Endothelial cell (in vitro differentiated cells): Measurements from ENCODE around the gene NEDD4L. TPM values are rescaled to one million over a fixed set of nuclear protein-coding genes. Genes with fewer than 3 reads are reported as not detected.
"Not testable (repeated sequence)": the region's sequence is repeated elsewhere in the genome, so short reads cannot be mapped to it uniquely, and the experiment has no call there.

ENCODE experiments used
- DNase-seq: peaks from one replicate; pipeline ENCODE4 v3.0.0; 2021; ENCODE audit warnings: low spot score
- H3K27ac Mint-ChIP-seq: one replicate; pipeline ENCODE4 v1.8.0; 2021; ENCODE audit warnings: mixed read lengths, inconsistent platforms; ENCODE audit not compliant: unreplicated experiment
- H3K27me3 Mint-ChIP-seq: one replicate; pipeline ENCODE4 v1.8.0; 2021; ENCODE audit warnings: mild to moderate bottlenecking, moderate library complexity, mixed read lengths, inconsistent platforms; ENCODE audit not compliant: unreplicated experiment
- H3K36me3 Mint-ChIP-seq: one replicate; pipeline ENCODE4 v1.8.0; 2021; ENCODE audit warnings: mild to moderate bottlenecking, low read depth, mixed read lengths, inconsistent platforms; ENCODE audit not compliant: unreplicated experiment
- H3K4me1 Mint-ChIP-seq: one replicate; pipeline ENCODE4 v1.8.0; 2021; ENCODE audit warnings: mild to moderate bottlenecking, mixed read lengths, inconsistent platforms; ENCODE audit not compliant: unreplicated experiment
- H3K4me3 Mint-ChIP-seq: one replicate; pipeline ENCODE4 v1.8.0; 2021; ENCODE audit warnings: mild to moderate bottlenecking, mixed read lengths, inconsistent platforms; ENCODE audit not compliant: unreplicated experiment
- H3K9me3 Mint-ChIP-seq: one replicate; pipeline ENCODE4 v1.8.0; 2021; ENCODE audit warnings: mixed read lengths, inconsistent platforms; ENCODE audit not compliant: unreplicated experiment
- total RNA-seq: library from RNA; stranded (reverse); fragmentation: NEBNext Ultra II Directional; extraction: Animal tissue kit (Norgen Biotek cat#: 25700); gene quantifications from one replicate; pipeline ENCODE4 v1.2.1, GENCODE V29; 2021; ENCODE audit not compliant: unreplicated experiment
- TF ChIP-seq, protein P1 (sequence below): fragments of 200-600 bp; sonication (generic); IDR thresholded peaks from one replicate; pipeline ENCODE4 v1.5.0; 2021; ENCODE audit warnings: antibody characterized with exemption; ENCODE audit not compliant: unreplicated experiment

The NEDD4L gene
- total RNA-seq, 1 donor from 2014 or later: 42.8 TPM

DNA sequence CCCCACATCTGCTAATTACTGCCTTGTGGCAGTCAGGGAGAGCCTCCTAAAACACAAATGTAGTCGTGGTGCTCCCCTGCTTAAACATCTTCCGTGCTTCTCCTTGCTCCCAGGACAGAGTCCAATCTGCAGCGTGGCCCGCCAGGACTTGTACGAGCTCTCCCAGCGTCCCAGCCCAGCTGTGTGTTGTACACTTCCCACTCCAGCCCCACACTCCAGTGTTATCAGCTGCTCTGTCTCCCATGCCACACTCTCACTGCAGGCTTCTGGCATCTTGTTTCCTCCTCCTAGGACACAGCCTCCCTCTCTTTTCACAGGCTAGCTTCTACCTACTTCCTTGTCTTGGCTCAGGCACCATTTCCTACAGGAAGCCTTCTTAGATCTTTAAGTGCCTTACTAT, 385.4 kb downstream of the NEDD4L start:
- H3K9me3 Mint-ChIP-seq: no peaks in the 10 kb centered on the region
- DNase-seq: no peak
- no peaks in the 10 kb centered on the region for H3K36me3 Mint-ChIP-seq
- peaks cover 9% of the 10 kb centered on the region for H3K4me1 Mint-ChIP-seq
- H3K27ac Mint-ChIP-seq: peak overlapping the region; percentile 33
- H3K27me3 Mint-ChIP-seq: no peaks in the 10 kb centered on the region
- TF ChIP-seq, protein P1, sequence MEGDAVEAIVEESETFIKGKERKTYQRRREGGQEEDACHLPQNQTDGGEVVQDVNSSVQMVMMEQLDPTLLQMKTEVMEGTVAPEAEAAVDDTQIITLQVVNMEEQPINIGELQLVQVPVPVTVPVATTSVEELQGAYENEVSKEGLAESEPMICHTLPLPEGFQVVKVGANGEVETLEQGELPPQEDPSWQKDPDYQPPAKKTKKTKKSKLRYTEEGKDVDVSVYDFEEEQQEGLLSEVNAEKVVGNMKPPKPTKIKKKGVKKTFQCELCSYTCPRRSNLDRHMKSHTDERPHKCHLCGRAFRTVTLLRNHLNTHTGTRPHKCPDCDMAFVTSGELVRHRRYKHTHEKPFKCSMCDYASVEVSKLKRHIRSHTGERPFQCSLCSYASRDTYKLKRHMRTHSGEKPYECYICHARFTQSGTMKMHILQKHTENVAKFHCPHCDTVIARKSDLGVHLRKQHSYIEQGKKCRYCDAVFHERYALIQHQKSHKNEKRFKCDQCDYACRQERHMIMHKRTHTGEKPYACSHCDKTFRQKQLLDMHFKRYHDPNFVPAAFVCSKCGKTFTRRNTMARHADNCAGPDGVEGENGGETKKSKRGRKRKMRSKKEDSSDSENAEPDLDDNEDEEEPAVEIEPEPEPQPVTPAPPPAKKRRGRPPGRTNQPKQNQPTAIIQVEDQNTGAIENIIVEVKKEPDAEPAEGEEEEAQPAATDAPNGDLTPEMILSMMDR: no peak
- H3K4me3 Mint-ChIP-seq: no peak overlapping the region

GRCh38 chr18:58431215-58431614, 387.2 kb downstream of the NEDD4L start:
- Mint-ChIP-seq H3K4me1 (peaks cover 9% of the 10 kb centered on the region), H3K27me3 (no peaks in the 10 kb centered on the region), H3K9me3 (no peaks in the 10 kb centered on the region), H3K4me3 (no peak overlapping the region), H3K36me3 (no peaks in the 10 kb centered on the region), H3K27ac (no peak overlapping the region)
- no peak for DNase-seq
- TF ChIP-seq, protein P1: no peak

- H3K4me3 Mint-ChIP-seq: no peak overlapping the region
- TF ChIP-seq, protein P1: no peak
- H3K36me3 Mint-ChIP-seq: no peaks in the 10 kb centered on the region
- DNase-seq: no peak
- no peak overlapping the region for H3K27ac Mint-ChIP-seq
- no peaks in the 10 kb centered on the region for H3K27me3 Mint-ChIP-seq
- H3K4me1 Mint-ChIP-seq: peaks cover 9% of the 10 kb centered on the region
- no peaks in the 10 kb centered on the region for H3K9me3 Mint-ChIP-seq
Observed at GRCh38 chr18:58432050-58432727, 388.2 kb downstream of the NEDD4L start.

DNA sequence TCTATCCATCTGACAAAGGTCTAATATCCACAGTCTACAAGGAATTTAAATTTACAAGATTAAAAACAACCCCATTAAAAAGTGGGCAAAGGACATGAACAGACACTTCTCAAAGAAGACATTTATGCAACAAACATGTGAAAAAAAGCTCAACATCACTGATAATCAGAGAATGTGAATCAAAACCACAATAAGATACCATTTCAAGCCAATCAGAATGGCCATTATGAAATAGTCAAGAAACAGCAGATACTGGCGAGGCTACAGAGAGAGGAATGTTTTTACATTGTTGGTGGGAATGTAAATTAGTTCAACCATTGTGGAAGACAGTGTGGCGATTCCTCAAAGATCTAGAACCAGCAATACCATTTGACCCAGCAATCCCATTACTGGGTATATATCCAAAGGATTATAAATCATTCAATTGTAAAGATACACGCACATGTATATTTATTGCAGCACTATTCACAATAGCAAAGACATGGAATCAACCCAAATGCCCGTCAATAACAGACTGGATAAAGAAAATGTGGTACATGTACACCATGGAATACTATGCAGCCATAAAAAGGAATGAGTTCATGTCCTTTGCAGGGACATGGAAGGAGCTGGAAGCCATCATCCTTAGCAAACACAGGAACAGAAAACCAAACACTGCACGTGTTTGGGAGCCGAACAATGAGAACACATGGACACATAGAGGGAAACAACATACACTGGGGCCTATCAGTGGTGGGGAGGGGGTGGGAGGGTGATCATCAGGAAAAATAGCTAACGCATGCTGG, 391.4 kb downstream of the NEDD4L start:
- not testable (repeated sequence) for H3K4me3 Mint-ChIP-seq, H3K27ac Mint-ChIP-seq, DNase-seq, H3K27me3 Mint-ChIP-seq, H3K36me3 Mint-ChIP-seq, H3K4me1 Mint-ChIP-seq, H3K9me3 Mint-ChIP-seq

- TF ChIP-seq, protein P1: no peak
- H3K27ac Mint-ChIP-seq: no peak overlapping the region
- no peak overlapping the region for H3K4me3 Mint-ChIP-seq
- no peaks in the 10 kb centered on the region for H3K9me3 Mint-ChIP-seq
- H3K36me3 Mint-ChIP-seq: no peaks in the 10 kb centered on the region
- no peaks in the 10 kb centered on the region for H3K4me1 Mint-ChIP-seq
- no peaks in the 10 kb centered on the region for H3K27me3 Mint-ChIP-seq
- no peak for DNase-seq
Observed at GRCh38 chr18:58438161-58438957, 394.3 kb downstream of the NEDD4L start.
